K562 (cell line): ENCODE measurements around the gene CAPZA1. TPM values are rescaled to one million over a fixed set of nuclear protein-coding genes. Genes with fewer than 3 reads are reported as not detected.
A peak's percentile ranks its signal among the peaks of the same experiment; 100 is the strongest.

ENCODE experiments used
- CHD1 ChIP-seq: fragments of 200-600 bp; sonication (generic); IDR thresholded peaks from one replicate; pipeline ENCODE4 v1.6.1; 2012; ENCODE audit warnings: mild to moderate bottlenecking, moderate library complexity, low read length, inconsistent platforms
- CUX1 ChIP-seq: fragments of 200-800 bp; sonication (Bioruptor generic); IDR thresholded peaks from 2 replicates; pipeline ENCODE4 v1.6.1; 2016; ENCODE audit warnings: missing genetic modification characterization, missing compliant biosample characterization
- ETV6 ChIP-seq, 3 experiments: fragments of 150-350 bp in 1 of 3; sonication (generic) in 1 of 3; formaldehyde crosslinking in 1 of 3; IDR thresholded peaks; 2 replicates each; pipeline versions ENCODE4 v1.6.1 to v1.8.0; 2014 to 2022; ENCODE audit warnings: borderline replicate concordance in 2 of 3, low read depth in 2 of 3, antibody characterized with exemption in 1 of 3, low read length in 1 of 3, mild to moderate bottlenecking in 1 of 3, missing genetic modification reagents in 1 of 3
- ILK ChIP-seq: fragments of 450-650 bp; IDR thresholded peaks from 2 replicates; pipeline ENCODE4 v1.6.1; 2016; ENCODE audit warnings: missing genetic modification characterization, low read depth, mild to moderate bottlenecking, missing compliant biosample characterization, moderate library complexity, borderline replicate concordance
- MLLT1 ChIP-seq, 2 experiments: fragments of 450-650 bp; IDR thresholded peaks; 2 replicates each; pipeline ENCODE4 v1.6.1; 2016
- POLR2B ChIP-seq: fragments of 450-650 bp; IDR thresholded peaks from 2 replicates; pipeline ENCODE4 v1.6.1; 2018; ENCODE audit warnings: low read depth; ENCODE audit not compliant: partially characterized antibody
- UBTF ChIP-seq, 2 experiments: IDR thresholded peaks; 2 replicates each; pipeline ENCODE4 v1.6.1; 2012; ENCODE audit warnings: improper control_type of control experiment in 2 of 2, low read depth in 2 of 2, low read length in 2 of 2, borderline replicate concordance in 1 of 2
- ZBTB8A ChIP-seq: fragments of 450-650 bp; IDR thresholded peaks from 2 replicates; pipeline ENCODE4 v1.6.1; 2018; ENCODE audit warnings: mild to moderate bottlenecking, moderate library complexity; ENCODE audit not compliant: partially characterized antibody
- ZKSCAN8 ChIP-seq: fragments of 200-800 bp; sonication (Bioruptor generic); IDR thresholded peaks from 2 replicates; pipeline ENCODE4 v1.6.1; 2016; ENCODE audit warnings: missing genetic modification characterization, missing compliant biosample characterization
- ZNF41 ChIP-seq: fragments of 250-450 bp; sonication (Bioruptor Pico); conservative IDR thresholded peaks from 2 replicates; pipeline ENCODE4 v1.4.0; 2020; ENCODE audit warnings: mild to moderate bottlenecking
- ZNF589 ChIP-seq: fragments of 200-800 bp; sonication (Bioruptor generic); IDR thresholded peaks from 2 replicates; pipeline ENCODE4 v1.6.1; 2016; ENCODE audit warnings: low read depth, missing genetic modification characterization, missing compliant biosample characterization
- polyA plus RNA-seq, 8 experiments: library from polyadenylated mRNA; depleted of rRNA in 4 of 8; stranded (reverse) in 5 of 8; unstranded in 3 of 8; fragments of >200 nt; fragmentation: Nextera tagmentation in 2 of 8; fragmentation: Illumina TruSeq in 1 of 8; extraction: Ambion mirVana in 2 of 8; extraction: Trizol in 1 of 8; gene quantifications; 2 replicates each; pipeline versions ENCODE4 v1.2.1 to v1.2.3, GENCODE V29; 2011 to 2014; ENCODE audit warnings: inconsistent platforms in 1 of 8, missing spikeins in 1 of 8
- total RNA-seq, 7 experiments: library from RNA; depleted of rRNA in 6 of 7; stranded (reverse); fragments of >200 nt in 6 of 7; fragmentation: Illumina TruSeq in 2 of 7; extraction: Trizol in 2 of 7; gene quantifications; 2 replicates each; pipeline versions ENCODE4 v1.2.1 to v1.2.3, GENCODE V29; 2011 to 2021; ENCODE audit warnings: low replicate concordance in 1 of 7

CAPZA1 gene
- total and polyA plus RNA-seq, 9 of the 15 experiments (the other 6 are each of a cell fraction or from before 2014, with no cell fraction given) = 237 to 1,020 (median 306) TPM

- TF ChIP-seq CUX1 (CRISPR knock-in tag) (0 out of 2 replicates have a peak, but pooled peaks have one; percentile 7), ZNF41 (CRISPR knock-in tag) (no peak), ILK (tag) (0 out of 2 replicates have a peak, but pooled peaks have one; percentile 36), POLR2B (peak; percentile 37), ZNF589 (peak; percentile 23), ETV6 (IDR thresholded peaks at IDR 0.05; ENCODE audit: borderline replicate concordance in 1 of 2, low read depth in 2 of 2, low read length in 1 of 2) (no peak), ETV6 (CRISPR knock-in tag; IDR thresholded peaks at IDR 0.05; ENCODE audit: borderline replicate concordance) (peak; percentile 10; the same call in 1 of the 2 replicates), UBTF (IDR thresholded peaks at IDR 0.05; ENCODE audit: borderline replicate concordance in 1 of 2, low read depth in 2 of 2, low read length in 2 of 2) (0 out of 4 replicates have a peak, but pooled peaks of 1 of the 2 experiments have one; percentile 25), CHD1 (peak; percentile 15), MLLT1 (IDR thresholded peaks at IDR 0.05) (peak in 1 of 2 experiments; percentile 24; a peak in 1 of 4 replicates), ZBTB8A (no peak), ZKSCAN8 (CRISPR knock-in tag) (peak; percentile 24; the same call in 1 of the 2 replicates)
- TF ChIP-seq, all 486 proteins: peak for 19
Observed at GRCh38 chr1:112699425-112700144, 80.0 kb downstream of the CAPZA1 start (continued).
